NCI-H345 (cell line): ENCODE measurements around the gene PROZ.

ENCODE experiments used
- DNase-seq: peaks from one replicate; lab custom pipeline; 2025; lab: John Stamatoyannopoulos, UW

Gene PROZ

GRCh38 chr13:113119822-113120189, 38.6 kb upstream of the PROZ start:
- DNase-seq = no peak

DNA sequence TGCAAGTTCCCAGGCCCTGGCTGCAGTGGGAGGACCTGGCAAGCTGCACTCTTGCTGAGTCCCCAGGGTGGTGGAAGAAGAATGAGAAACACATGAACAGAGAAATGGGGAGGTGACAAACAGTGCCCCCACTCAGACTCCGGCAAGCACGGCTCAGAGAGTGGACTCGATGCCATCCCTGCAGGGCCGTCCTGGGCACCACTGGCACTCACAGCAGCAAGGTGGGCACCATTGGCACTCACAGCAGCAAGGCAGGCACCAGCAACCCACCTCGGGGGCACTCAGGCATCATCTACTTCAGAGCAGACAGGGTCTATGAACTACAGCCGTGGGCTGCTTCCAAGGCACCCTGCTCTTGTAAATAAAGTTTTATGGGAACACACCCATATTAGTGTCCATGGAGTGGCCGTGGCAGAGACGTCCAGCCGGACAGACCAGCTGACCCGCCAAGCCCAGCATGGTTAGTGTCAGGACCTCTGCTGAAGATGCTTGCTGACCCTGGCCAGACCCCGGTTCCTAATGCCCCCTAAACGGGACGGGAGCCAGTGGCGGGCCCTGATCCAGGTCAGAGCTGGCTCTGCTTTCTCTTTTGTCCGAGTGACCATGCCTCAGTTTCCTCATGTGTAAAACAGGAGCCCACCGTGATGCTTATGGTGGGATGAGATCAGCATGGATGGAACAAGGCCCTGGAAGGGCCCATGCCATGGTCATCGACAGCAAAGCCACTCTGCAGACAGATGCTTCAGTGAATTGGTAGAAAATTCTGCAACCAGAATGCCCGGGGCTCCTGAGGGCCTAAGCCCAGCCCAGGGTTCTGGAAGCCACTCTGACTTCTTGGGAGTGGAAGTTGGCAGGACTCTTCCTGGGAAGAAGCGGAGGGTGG, 37.9 kb upstream of the PROZ start:
- DNase-seq = no peak

DNA sequence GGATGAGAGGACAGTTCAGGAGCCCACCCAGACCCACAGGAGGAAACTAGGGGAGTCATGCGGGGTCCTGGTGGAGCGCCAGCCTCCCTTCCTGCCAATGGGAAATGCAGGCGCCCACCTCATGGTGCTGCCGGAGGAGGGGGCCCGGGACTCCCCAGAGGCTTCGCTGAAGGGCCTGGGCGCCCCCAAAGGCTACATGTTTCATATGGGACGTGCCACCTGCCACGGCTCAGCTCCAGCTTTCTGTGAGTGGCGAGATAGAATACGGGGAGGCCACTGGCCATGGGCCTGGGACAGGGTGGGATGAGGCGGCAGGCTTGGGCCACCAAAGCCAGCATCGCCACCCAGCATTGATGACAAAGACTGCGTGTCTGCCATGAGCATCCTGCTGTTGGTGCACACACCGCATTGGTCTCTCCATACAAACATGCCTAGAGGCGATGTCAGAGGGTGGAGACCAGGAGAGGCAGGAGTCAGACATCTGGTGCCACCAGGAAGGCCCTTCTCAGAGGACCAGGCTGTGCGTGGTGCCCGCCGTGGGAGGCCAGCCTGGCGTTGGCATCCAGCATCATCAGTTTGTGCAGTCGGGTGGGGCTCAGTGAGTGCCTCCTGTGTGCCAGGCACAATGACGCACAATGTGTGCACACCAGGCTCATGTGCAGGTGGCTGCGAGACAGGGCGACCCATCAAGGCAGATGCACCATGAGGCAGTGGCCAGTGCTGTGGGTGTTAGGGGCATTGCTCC, 37.1 kb upstream of the PROZ start:
- DNase-seq = no peak

DNA sequence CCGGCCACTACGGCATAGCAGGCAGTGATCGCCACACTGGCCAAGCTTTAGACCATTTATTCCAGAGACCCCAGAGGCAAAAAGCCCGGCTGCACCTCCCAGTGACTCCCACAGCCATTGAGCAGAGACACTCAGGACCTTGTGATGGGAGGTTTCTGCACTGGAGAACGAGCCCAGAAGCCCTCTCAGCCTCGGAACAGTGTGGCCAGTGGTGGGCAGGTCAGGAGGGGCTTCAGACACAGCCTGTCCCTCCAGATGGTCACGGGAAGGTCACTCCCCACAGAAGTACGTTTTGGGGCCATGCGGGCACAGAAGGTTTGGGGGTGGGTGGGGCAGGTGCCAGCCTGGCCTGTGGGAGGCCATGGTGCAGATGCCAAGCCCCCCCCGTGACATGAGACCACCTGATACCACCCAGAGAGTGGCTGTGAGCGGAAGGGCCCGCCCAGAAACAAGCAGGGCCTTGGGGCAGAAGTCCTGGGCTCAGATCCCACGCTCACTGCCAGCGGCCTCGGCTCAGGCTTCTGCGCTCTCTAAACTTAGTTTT, 36.4 kb upstream of the PROZ start:
- DNase-seq = no peak

DNA sequence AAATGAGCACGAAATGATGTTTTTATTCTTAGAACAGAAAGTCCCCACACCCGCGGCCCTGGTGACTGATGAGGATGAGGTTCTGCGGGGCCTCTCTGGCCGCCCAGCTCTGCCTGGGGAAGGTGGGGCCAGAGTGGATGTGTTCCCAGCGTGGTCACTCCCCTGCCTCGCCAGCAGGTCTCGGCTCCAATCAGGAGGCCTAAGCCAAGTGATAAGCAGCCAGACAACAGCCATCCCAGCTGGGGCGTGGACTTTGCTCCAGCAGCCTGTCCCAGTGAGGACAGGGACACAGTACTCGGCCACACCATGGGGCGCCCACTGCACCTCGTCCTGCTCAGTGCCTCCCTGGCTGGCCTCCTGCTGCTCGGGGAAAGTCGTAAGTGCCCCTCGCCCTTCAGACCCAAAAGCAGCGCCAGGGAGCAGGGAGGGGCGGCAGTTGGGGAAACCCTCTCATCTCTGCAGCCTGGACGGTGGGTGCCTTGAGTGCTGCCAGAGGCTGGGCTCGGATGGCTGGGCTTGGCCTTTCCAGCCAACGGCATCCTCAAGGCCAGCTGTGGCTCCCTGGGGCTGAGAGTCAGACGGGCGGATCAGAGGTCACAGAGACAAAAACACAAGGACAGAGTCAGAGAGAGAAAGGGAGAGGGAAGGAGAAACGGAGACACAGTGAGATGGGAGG, 35.8 kb upstream of the PROZ start, which contains the start of gene F10:
TSS of gene F10 (plus strand) at position 250 of the 676 bp plus-strand sequence. CDS start at position 307, 57 bp downstream.
- DNase-seq = no peak

DNA sequence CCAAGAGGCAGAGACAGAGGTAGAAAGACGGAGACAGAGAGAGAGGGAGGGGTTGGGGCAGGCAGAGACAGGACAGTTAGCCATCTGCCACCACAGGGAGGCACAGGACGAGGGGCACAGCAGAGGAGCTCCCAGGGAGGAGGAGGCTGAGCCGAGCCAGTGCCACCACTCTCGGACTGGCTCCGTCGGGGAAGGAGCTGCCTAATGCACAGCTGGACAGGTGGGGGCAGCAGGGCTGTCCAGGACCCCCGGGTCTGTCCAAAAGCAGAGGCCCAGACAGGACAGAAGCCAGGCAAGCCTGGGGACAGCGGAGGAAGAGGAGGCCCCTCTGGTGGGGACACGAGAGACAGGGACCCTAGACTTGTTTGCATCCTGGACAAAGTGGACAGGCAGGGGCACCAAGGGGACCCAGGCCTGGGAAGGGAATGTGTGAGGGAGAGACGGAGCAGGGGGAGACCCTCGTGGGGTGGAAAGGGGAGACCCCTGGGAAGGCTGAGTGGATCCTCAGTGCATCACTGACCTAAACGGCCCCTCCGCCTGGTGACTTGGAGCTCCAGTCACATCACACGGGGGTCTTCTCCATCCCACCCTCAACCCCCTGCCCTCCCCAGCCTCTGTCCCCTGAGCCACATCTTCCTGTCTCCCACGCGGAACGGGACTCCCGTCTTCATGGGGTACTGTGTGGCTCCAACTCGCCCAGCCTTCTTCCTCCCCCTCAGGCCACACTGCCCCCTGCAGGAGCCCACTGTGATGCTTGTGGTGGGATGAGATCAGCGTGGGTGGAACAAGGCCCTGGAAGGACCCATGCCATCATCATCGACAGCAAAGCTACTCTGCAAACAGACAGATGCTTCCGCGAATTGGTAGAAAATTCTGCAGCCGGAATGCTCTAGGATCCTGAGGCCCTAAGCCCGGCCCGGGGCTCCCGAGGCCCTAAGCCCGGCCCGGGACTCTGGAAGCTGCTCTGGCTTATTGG, 34.9 kb upstream of the PROZ start:
- DNase-seq = no peak

DNA sequence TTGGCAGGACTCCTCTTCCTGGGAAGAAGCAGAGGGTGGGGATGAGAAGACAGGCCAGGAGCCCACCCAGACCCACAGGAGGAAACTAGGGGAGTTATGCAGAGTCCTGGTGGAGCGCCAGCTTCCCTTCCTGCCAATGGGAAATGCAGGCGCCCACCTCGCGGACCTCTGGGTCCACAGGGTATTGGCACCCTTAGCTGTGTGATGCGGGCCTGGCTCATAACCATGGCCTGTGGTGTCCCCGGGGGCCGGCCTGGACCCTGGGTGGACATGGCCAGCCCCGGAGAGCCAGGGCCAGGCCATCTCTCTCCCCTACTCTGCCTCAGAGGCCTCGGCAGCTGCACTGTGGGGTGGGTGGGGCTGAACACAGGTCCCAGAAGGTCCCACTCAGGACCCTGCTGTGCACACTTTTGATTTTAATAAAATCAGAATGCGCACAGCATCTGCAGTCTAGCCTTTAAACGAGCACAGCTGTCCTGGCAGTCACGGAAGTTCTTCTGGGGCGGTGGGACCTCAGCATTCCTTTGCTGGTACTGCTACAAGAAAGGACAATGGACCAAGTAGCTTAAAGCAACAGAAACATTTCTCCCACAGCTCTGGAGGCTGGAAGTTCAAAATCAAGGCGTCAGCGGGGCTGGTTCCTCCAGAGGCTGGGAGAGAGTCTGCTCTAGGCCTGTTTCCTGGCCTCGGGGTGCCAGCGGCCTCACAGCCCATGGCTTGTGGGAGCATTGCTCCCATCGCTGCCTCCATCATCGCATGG, 34.1 kb upstream of the PROZ start:
- DNase-seq = no peak

- DNase-seq = no peak
Observed at GRCh38 chr13:113125506-113126264, 32.8 kb upstream of the PROZ start.

DNA sequence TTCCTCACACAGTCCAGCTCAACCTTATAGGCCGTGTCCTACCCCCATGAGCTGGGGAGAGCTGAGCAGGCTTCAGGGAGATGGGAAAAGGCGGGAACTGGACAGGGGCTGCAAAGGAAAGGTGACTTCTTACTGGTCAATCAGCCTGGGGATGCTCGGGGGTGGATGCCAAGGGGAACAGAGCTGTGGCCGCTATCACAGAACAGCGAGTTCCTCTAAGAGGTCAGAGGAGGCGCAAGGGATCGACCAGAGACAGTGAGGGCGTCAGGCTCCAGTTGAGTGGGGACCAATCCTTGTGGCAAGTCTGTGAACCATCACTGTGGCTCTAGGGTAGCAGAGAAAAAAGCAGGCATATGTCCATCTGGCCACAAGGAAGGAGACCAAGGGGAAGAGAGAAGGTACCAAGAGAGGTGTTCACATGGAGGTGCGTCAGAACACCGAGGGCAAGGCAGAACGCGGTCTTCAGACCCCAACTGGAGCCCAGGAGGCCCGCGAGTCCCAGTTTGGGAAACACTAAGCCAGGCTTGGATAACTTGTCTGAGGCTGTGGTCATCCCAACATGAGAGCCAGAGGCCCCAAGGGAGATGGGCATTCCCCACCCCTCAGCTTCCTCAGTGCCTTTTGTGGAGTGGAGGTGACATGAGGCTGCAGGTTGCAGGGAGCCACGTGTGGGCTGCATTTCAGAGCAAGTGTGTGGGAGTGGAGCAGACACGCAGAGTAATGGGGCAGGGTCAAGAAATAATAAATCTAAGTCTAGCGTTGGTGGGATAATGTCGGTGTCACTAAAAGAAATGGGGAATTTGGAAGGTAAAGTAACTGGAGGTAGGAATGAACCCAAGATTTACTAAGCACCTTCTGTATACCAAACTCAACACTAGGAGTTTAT, 31.9 kb upstream of the PROZ start:
- DNase-seq = no peak

GRCh38 chr13:113129480-113129879, 29.0 kb upstream of the PROZ start:
- no peak for DNase-seq

- no peak for DNase-seq
Observed at GRCh38 chr13:113129921-113130750, 28.3 kb upstream of the PROZ start.

- DNase-seq = no peak
Observed at GRCh38 chr13:113135281-113135760, 23.1 kb upstream of the PROZ start.

DNA sequence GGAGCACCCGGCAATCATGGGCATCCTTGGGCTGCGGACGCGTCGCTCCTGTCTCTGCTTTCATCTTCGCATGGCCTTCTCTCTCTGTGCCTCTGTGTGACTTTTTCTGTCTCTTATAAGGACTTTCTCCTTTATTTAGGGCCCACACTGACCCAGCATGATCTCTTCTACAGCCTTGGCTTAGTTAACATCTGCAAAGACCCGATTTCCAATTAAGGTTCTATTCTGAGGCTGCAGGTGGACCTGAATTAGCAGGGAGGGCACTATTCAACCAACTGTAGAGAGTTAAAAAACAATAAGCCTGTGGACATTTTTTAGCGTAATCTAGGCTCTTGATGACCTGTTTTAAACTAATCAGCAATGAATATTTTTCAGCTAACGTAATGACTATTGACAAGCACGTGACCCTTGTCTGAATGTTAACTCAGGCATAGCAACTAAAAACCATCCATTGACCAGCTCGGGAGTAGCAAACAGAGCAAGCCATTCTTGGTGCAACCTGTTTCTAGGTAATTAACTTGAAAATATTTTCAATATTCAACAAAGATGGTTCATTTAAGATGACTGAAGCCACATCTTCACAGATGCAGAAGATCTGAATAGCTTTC, 20.7 kb upstream of the PROZ start:
- DNase-seq = no peak

DNA sequence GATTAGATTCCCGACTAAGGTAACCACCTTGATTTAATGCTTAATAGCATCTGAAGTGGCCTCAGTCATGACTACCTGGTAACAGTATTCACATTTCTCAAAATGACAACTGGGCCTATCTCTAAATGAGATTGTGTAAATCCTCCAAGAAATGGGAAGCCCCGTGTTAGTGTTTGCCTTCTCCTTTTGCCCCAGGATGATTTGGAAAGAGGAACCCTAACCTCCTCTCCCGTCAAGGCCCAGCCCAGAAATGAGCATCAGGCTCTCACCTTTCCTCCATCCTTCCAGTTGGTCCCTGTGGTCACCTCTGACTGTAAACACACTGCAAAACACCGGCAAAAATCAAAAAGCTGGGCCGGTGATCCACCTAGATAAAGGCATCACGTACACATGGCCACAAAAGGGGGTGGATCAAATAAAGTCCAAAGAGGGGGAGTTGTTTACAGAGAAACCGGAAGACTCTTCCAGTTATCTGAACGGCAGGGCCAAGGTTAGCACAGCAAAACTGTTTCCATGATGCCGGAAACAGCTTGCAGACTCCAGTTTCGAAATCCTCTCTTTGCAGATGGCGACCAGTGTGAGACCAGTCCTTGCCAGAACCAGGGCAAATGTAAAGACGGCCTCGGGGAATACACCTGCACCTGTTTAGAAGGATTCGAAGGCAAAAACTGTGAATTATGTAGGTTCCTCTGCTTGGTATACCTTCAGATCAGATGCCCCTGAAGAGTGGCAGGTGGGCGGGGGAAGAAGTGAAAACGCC, 19.5 kb upstream of the PROZ start:
- DNase-seq = no peak

GRCh38 chr13:113139577-113139976, 18.9 kb upstream of the PROZ start:
- no peak for DNase-seq
